EH (cell line): ENCODE data around the gene NAT9.
A peak's percentile ranks its signal among the peaks of the same experiment; 100 is the strongest.

Source experiments
- DNase-seq: peaks from one replicate; pipeline ENCODE4 v3.0.0-alpha.2; 2015; ENCODE audit warnings: low read depth

Gene NAT9

DNA sequence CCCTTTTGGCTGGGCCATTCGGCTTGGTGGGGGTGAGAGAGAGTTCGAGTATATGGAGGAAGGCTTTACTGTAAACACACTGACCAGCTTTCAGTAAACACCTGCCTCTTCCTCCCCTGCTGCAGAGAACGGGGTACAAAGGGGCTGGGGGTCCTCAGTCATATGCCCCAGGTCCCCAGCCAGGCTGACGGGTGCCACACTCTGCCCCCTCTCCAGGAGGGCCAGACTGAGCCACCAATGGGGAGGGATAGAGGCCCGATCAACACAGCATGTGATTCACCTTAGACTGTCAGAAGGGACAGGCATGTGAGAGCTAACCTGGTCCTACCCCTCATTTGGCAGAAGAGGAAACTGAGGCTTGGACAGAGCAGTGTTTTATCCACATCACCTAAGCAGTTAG, 14.7 kb downstream of the NAT9 start:
- no peak for DNase-seq

DNA sequence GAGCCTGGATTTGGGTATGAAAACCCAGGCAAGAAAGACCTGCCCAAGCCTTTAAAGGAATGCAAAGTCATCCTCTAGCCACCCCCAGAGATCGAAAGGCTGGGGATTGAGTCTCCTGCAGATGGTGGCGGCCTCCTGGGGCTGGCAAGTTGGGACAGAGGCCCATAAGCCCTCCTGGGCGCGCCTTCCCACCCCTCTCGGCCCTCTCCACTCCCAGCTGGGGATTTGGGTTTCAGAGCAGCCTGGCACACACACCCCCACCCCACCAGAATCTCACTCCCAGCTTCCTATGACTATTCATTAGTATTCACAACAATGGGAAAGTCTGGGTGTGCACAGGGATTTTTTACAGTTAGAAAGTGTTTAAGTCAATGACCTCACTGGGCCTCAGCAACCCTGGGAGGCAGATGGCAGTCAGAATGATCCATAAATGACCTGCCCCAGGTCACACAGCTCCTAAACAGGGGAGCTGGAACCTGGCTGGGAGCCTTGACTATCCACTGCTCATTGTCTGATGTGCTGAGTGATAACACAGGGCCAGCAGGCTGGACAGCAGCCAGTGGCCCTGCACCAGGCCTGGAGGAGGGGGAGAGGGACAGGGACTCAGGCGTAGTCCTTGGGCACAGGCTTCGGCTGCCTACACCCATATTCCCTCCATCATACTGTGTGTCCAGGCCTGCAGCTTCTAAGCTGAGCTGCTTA, 15.6 kb downstream of the NAT9 start:
- DNase-seq, result no peak

DNA sequence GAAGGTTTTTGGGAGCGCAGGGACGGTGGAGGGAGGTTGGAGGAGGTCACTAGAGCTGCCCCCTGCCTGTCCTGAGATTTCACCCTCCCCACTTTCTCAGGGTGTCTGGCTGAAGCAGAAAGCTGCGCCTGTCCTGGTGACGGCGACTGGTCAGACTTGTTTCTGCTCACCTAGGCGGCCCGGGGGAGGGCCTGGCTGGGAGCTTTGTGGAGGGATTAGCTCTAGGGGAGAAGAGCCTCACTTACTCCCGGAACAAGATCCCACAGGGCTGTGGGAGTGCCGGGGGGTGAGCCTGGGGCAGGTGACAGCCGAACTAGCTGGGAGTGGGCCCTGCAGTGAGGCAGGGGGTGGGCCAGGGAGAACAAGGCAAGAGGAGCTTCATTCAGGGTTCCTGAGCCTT, 16.2 kb downstream of the NAT9 start:
- DNase-seq, result no peak

DNA sequence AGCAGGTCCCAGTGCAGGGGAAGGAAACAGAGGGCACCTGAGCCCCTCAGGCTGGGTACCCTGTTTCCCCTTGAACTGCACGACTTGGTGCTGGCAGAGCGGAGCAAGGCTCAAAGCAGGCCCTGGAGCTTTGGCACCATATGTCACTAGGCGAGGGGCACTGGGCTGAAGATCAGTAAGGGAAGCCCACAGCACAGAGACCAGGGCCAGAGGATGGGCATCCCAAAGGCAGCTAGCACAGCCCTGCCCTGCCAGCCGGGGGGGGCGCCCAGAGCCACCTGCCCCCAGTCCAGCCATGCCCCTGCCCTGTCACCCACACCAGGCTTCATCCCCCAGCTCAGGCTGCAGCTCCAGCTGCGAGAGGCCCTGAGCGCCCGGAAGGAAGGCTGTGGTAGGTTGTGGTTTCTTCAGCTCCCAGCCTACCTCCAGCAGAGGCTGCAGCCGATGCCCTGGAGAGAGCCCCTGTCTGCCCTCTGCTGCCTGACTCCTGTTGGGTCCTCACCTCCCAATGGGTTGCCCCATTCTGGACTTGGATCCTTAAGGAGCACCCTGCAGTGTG, 16.8 kb downstream of the NAT9 start:
- no peak for DNase-seq

DNA sequence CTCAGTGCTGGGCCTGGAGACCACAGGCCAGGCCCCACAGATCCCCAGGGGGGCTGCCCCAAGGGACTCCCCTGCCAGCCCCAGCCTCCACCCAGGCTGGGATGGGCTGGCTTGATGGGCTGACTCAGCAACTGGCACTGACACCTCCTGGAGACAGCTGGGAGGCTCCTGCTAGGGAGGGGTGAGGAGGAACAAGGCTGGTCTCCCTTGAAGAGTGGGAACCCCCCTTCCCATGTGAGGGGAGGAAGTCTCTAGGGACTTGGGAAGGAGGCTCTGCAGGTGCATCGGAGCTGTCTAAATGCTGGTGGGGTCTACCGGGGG, 17.3 kb downstream of the NAT9 start:
- no peak for DNase-seq

DNA sequence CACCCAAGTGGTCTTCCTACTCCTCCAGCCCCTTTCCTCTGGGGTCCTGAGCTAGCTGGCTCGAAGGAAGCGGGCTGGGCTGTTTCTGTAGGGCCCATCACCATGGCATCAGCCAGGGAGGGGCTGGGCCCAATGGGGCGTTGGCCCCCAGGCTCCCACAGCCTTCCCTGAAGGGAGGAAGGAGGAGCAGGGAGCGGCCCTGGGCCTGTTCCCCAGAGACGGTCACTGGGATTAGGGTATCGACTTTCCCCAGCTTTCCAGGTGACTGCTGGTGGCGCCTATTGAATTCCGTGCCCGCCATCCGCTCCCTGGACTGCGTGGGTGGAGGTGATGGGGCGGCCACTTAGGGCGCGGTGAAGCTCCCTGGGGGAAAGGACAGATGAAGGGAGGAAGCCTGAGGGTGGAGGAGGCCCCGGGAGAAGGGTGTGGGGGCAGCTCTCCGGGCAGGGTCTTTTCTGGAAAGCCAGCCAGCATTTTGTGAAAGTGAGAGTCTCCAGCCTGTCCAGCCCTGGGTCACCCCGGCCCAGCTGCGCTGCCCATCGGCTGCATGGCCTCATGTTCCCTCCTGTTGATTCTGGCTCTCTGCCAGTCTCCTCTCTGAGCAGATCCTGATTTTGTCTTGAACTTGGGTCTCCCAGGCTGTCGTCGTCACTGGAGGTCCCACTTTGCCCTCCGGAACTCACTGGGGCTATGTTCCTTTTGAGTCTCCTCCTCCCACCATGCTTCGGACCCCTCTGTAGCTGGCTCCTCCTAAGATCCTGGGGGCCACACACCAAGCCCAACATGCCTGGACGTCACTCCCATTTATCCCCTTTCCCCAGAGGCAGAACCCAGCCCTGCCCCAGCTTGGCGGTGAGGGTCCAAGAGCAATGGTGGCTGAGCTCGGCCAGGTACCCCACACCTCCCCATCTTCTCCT, 18.0 kb downstream of the NAT9 start:
- no peak for DNase-seq

DNA sequence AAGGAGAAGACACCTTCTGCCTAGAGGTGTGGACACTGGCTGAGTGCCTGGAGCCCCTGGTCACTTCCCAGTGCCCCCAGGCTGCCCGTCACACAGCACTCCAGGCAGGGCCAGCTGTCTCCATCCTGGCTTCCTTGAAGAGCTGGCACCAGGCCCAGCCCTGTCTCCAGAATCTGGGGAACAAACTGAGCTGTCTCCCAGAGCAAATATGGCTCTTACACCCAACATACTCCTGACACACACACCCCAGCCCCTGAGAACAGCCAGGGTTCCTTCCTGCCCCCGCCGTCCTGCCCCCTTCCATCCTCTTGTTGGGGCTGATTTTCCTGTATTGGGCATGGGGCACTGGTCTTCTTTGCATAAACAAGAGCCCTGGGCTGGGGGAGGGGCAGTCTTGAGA, 18.6 kb downstream of the NAT9 start:
- DNase-seq, result peak; percentile 51

DNA sequence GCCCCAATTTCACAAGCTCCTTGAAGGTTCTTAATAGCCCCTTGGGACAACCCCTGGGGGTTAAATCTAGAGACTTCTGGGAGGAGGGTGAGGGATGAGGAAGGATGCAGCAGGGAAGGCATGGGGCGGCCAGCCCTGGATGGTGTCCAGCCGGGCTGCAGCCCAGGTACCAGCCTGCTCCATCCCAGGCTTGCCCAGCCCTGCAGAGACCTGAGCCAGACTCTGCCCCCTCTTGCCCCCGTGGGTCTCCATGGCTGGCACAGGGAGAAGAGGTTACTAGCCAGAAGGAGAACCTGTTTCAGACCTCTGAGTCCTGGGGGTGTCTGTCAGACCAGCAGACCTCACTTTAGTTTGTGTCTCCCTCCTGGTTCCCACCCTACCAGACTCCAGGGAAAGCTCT, 19.3 kb downstream of the NAT9 start:
- no peak for DNase-seq

DNA sequence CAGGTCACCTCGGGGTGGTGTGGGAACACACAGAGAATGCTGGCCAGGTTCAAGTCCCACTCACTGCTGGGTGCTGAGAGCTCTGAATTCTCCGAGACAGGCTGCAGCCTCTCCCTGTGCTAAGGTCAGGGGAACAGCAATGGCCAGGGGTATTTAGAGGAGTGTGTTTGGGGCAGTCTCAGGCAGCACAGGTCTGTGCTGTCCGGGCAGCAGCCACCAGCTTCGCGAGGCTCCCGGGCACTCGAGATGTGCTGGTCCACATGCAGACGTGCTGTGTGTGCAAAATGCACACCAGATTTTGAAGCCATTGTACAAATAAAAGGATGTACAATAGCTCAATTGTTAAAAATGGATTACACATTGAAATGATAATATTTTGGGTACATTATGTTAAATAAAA, 20.6 kb downstream of the NAT9 start:
- DNase-seq, result no peak

DNA sequence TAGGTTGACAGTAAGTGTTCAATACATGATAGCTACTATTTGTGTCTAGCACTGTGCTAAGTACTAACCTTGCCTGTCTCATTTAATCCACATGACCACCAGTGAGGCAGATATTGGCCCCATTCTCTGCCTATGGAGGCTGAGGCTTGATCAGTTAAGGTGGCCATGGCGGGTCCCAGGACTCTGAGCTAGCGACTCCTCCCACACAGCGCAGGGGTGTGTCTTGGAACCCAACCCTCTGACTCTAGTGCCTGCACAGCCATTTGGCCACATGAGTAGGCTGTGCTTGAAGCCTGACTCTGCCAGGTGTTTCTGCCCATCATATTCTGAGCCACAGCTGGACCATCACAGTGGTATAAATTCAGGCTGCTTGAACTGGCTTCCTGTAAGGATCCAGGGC, 21.3 kb downstream of the NAT9 start:
- no peak for DNase-seq

DNA sequence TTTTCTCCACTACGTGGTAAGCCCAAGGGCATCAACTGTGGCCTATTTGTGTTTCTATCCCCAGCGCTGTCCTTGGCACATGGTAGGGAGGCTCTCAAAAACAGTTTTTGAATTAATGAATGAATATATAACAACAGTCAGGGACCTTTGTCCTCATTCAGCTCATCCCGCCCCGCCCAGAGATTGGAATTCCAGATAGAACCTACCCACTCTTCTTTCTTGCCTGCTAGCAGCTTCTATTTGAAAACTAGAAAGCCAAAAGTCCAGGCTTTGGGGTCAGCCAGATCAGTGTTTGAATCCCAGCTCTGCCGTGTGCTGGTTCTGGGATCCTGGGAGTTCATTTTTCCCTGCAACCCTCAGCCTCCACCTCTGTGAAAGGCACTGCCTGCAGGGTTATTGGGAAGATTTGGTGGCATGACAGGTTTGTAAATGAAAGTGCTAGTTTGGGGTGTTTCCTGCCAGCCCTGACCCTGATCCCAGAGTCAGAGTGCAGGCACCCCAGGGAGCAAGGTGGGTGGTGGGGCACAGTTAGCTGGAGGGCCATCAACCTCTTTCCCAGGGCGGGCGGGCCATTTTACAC, 23.2 kb downstream of the NAT9 start:
- DNase-seq, result no peak

DNA sequence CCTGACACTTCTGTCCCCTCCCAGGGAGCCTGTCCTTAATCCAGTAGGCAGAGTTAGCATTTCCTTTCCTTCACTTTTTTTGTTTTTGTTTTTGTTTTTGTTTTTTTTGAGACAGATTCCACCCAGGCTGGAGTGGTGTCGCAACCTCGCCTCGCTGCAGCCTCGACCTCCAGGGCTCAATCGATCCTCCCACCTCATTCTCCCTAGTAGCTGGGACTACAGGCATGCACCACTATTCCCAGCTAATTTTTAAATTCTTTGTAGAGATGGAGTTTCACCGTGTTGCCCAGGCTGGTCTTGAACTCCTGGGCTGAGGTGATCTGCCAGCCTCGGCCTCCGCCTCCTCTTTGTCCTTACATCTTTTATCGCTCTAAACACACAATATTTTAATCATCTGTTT, 23.7 kb downstream of the NAT9 start:
- no peak for DNase-seq

DNA sequence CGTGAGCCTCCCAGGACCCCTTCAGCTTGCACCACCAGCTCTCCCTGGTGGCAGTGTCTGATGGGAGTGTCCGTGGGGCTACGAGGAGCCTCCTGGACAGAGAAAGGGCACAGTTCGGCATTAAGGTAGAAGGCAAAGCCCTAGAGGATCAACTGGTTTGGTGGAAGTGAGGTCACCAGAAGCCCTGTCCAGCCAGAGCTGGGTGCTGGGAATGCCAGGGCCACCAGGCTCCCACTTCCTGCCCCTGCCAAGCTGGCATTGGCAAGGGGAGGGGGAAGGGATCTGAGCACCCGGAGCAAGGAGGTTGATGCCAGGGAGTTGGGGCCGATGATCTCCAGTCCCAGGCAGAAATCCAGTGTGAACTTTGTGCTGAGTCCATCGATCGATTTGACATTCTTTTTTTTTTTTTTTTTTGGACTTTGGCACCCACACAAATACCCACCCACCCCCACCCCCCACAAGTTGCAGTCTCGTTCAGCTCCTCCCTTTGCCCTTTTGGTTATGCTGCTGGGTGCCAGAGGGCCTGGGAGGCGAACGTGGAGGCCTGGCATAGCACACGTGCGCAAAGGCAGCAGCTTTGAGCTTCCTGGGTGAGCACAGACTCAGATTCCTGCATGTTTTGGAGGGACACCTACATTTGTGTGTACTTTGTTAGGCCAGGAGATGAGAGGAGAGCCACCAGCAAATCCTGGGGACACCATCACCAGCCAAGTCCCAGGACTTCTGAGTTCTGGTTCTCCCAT, 25.6 kb downstream of the NAT9 start:
- DNase-seq, result no peak

DNA sequence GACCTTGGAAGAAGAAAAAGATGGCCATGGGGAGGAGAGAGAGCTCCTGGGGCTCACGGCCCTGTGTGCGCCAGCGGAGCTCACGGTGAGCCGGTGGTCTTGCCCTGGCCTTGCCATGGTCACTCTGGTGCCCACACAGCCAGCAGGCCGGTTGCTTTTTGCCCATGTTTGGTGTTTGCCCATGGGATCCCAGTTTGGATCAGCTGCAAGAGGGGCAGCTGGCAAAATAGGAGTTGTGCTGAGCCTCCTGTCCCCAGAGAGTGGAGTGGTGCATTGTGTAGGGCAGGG, 26.2 kb downstream of the NAT9 start:
- DNase-seq, result no peak

DNA sequence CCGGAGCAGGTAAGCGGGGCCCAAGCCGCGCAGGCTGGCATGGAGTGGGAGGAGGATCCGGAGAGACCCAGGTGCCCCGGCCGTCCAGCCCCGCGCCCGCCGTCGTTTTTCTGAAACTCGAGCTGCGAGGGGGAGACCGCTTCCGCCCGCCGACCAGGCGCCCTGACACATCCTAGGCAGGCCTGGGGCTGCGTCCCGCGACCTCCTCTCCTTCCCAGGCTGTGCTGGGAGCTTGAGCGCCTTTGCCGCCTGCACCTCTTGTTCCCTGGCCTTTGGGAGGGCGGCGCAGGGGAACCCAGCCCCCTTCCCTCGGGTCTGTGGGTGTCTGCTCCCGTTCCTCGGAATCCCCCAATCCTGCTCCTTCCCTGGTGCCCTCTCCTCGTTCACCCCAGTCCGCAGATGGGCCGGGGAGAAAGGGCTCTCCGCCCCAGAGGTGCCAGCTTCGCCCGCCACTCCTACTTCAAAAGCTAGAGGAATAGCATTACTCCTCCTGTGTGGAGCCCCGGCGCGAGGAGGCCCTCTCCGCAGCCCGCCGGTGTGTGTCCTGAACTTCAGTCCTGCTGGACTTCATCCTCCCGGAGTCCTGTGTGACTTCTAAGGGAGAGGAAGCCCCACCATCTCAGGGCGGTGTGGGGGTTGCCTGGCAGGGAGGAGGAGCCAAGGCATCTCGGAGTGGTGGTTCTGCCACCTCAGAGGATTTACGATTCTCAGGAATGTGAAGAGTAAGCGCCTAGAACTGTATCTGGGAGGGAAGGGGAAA, 26.7 kb downstream of the NAT9 start:
- DNase-seq, result peak; percentile 69

DNA sequence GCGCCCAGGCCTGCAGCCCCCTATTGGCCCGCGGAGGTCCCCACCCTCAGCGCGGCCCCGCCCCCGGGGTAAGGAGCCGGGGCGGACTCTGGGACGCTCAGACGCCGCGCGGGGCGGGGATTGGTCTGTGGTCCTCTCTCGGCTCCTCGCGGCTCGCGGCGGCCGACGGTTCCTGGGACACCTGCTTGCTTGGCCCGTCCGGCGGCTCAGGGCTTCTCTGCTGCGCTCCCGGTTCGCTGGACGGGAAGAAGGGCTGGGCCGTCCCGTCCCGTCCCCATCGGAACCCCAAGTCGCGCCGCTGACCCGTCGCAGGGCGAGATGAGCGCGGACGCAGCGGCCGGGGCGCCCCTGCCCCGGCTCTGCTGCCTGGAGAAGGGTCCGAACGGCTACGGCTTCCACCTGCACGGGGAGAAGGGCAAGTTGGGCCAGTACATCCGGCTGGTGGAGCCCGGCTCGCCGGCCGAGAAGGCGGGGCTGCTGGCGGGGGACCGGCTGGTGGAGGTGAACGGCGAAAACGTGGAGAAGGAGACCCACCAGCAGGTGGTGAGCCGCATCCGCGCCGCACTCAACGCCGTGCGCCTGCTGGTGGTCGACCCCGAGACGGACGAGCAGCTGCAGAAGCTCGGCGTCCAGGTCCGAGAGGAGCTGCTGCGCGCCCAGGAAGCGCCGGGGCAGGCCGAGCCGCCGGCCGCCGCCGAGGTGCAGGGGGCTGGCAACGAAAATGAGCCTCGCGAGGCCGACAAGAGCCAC, 27.4 kb downstream of the NAT9 start, which contains the start of gene NHERF1:
TSS of gene NHERF1 (plus strand) at position 100 of the 750 bp plus-strand sequence. CDS start at position 319, 219 bp downstream.
- peak; percentile 93 for DNase-seq

DNA sequence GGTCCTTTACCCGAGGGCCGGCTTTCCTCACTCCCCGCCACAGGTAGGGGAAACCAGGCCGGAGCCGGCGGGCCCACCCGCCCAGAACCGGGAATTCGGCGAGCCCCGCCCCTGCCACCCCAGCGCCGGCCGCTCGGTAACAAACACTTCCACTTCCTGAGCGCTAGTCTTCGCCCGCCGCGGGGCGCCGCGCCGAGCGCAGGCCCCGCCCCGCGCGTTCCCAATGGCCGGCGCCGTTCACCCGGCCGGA, 27.9 kb downstream of the NAT9 start:
- DNase-seq, result no peak

DNA sequence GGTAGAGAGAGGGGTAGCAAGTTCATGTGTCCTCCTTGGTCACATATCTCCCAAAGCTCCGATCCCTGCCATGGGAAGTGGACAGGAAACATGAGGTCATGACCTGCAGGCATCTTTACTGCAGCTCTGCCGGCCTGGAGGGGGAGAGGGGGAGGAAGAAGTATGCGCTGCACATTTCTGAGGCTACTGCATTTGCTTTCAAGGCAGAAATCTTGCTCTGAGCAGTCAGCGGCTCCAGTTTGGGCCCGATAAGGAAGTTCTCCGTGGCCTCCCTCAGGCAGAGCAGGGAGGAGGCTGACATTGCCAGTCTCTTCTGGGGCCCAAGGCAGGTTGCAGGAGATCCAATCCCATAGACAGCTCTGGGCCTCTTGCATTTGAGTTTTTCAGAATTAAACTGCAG, 29.2 kb downstream of the NAT9 start:
- peak; percentile 57 for DNase-seq

DNA sequence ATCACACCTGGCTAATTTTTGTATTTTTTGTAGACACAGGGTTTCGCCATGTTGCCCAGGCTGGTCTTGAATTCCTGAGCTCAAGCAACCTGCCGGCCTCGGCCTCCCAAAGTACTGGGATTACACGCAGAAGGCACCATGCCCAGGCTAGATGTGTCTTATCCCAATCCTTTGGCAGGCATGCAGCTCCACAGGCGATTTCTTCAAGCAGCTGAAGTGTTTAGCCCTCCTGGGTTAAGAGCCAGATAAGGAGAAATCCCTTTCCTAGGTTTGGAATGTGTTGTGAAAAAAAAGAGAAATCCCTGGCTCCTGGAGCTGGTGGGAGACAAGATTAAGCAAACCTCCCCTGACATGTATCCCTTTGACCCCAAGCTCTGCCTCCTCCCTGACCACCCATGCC, 29.8 kb downstream of the NAT9 start:
- DNase-seq, result no peak

DNA sequence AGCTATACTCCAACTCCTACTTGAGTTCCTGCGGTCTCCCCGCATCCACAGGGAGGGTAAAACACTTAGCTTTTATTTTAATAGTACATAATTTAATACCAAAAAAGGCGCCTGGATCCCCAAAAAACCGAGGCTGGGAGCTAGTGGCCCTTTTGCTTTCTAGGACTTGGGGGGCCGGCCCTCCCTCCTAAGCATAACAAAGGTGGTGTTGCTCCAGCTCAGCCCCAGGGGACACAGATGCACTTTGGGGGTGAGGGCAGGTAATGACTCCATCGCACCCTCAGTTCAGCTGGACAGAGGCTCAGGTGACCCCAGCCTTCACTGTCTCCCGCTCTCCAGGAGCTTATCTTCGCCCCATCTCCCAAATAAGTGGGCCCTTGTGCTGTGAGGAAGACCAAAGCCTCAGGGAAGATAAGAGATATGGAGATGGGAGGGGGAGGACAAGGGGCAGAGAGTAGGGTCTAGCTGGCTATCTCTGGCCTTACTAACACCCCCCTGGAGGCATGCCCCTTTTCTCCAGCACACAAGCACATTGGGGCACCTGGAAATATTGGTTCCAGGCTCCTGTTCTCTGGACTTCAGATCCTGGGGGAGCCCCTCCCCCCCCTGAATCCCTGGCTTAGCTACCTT, 30.5 kb downstream of the NAT9 start:
- no peak for DNase-seq
